Panc1 (cell line): ENCODE data around the gene SAT1. TPM values are rescaled to one million over a fixed set of nuclear protein-coding genes. Genes with fewer than 3 reads are reported as not detected.

ENCODE experiments used
- total RNA-seq: library from RNA; stranded (reverse); gene quantifications from one replicate; pipeline ENCODE4 v1.2.1, GENCODE V29; 2021; ENCODE audit not compliant: unreplicated experiment

The SAT1 gene
- total RNA-seq, 1 experiment from 2014 or later = 173 TPM

Other genes starting within 250 kb of the SAT1 start
- gene PRDX4, start 115.7 kb upstream of the SAT1 start, total RNA-seq = 106 TPM
- 44.5 TPM for gene ACOT9, start 39.9 kb upstream of the SAT1 start, total RNA-seq
- gene APOO, start 124.8 kb downstream of the SAT1 start, total RNA-seq = 36.8 TPM
- 0.41 TPM for gene CXorf58, start 124.8 kb downstream of the SAT1 start, total RNA-seq
- 9.6 TPM for gene KLHL15, start 244.0 kb downstream of the SAT1 start, total RNA-seq